IMR-90 (cell line): ENCODE measurements around the gene NOS1AP. TPM values are rescaled to one million over a fixed set of nuclear protein-coding genes. Genes with fewer than 3 reads are reported as not detected.

Experiments used
- ATAC-seq: fragments of 200-7000 bp; cut with Tn5 transposase; 2 replicates; pipeline ENCODE4 v1.9.1; 2020; ENCODE audit warnings: low read depth, mild to moderate bottlenecking, moderate library complexity
- BruUV-seq: library from RNA; stranded (reverse); fragments of 400-500 nt; replicated peaks from 2 replicates; lab custom pipeline; 2021; lab: Mats Ljungman, UMichigan
- CTCF ChIA-PET: fragments of 300-600 bp; formaldehyde crosslinking; extraction: SDS; loops from one replicate; lab custom pipeline; 2021; ENCODE audit warnings: antibody characterized with exemption; lab: Yijun Ruan, JAX
- POLR2A ChIA-PET: fragments of 300-600 bp; sonication (Branson Sonifier 250); formaldehyde crosslinking; loops from one replicate; lab custom pipeline; 2022; ENCODE audit warnings: antibody characterized with exemption; ENCODE audit not compliant: unreplicated experiment; lab: Charles Lee
- DNase-seq: peaks from one replicate; pipeline ENCODE4 v3.0.0; 2013
- H2AFZ ChIP-seq: replicated peaks from 2 replicates; pipeline ENCODE3; 2013; ENCODE audit warnings: low read length, mild to moderate bottlenecking; ENCODE audit not compliant: poor library complexity
- H2AK5ac ChIP-seq: 2 replicates; pipeline ENCODE4 v1.6.1; 2013; ENCODE audit warnings: low read depth, low read length, inconsistent platforms
- H2AK9ac ChIP-seq: replicated peaks from 2 replicates; pipeline ENCODE3; 2013; ENCODE audit warnings: mild to moderate bottlenecking, low read depth, low read length, moderate library complexity; ENCODE audit not compliant: poor library complexity
- H2BK120ac ChIP-seq: 2 replicates; pipeline ENCODE4 v1.6.1; 2013; ENCODE audit warnings: low read depth, low read length, inconsistent platforms
- H2BK15ac ChIP-seq: 3 replicates; pipeline ENCODE4 v1.6.1; 2013; ENCODE audit warnings: low read depth, low read length, inconsistent platforms
- H2BK20ac ChIP-seq: 2 replicates; pipeline ENCODE4 v1.6.1; 2013; ENCODE audit warnings: low read depth, mild to moderate bottlenecking, inconsistent platforms, low read length, moderate library complexity
- H2BK5ac ChIP-seq: 2 replicates; pipeline ENCODE4 v1.6.1; 2013; ENCODE audit warnings: mild to moderate bottlenecking, low read depth, low read length, inconsistent platforms; ENCODE audit not compliant: poor library complexity, severe bottlenecking
- H3K14ac ChIP-seq: replicated peaks from 2 replicates; pipeline ENCODE4 v1.6.1; 2013; ENCODE audit warnings: low read depth, low read length, inconsistent platforms
- H3K18ac ChIP-seq: 2 replicates; pipeline ENCODE4 v1.6.1; 2013; ENCODE audit warnings: low read depth, low read length, control low read depth
- H3K23ac ChIP-seq: 2 replicates; pipeline ENCODE4 v1.6.1; 2013; ENCODE audit warnings: low read depth, low read length, inconsistent platforms
- H3K27ac ChIP-seq: 2 replicates; pipeline ENCODE4 v1.5.1; 2013; ENCODE audit warnings: mild to moderate bottlenecking, control low read depth, low read length; ENCODE audit not compliant: insufficient read depth
- H3K27me3 ChIP-seq: 2 replicates; pipeline ENCODE4 v1.6.1; 2013; ENCODE audit warnings: low read length; ENCODE audit not compliant: control insufficient read depth, insufficient read depth
- H3K36me3 ChIP-seq: 2 replicates; pipeline ENCODE4 v1.6.1; 2013; ENCODE audit warnings: low read length, mixed read lengths; ENCODE audit not compliant: control insufficient read depth, insufficient read depth
- H3K4ac ChIP-seq: 2 replicates; pipeline ENCODE4 v1.6.1; 2013; ENCODE audit warnings: low read depth, low read length, inconsistent platforms
- H3K4me1 ChIP-seq: 2 replicates; pipeline ENCODE4 v1.6.1; 2013; ENCODE audit warnings: low read length, mixed read lengths; ENCODE audit not compliant: control insufficient read depth, insufficient read depth
- H3K4me2 ChIP-seq: 2 replicates; pipeline ENCODE4 v1.6.1; 2013; ENCODE audit warnings: low read depth, mild to moderate bottlenecking, control low read depth, low read length, moderate library complexity
- H3K4me3 ChIP-seq: 2 replicates; pipeline ENCODE4 v1.5.1; 2013; ENCODE audit warnings: low read depth, mild to moderate bottlenecking, control low read depth, low read length, moderate library complexity; ENCODE audit not compliant: insufficient read depth
- H3K56ac ChIP-seq: 2 replicates; pipeline ENCODE4 v1.6.1; 2013; ENCODE audit warnings: low read length, inconsistent platforms; ENCODE audit not compliant: insufficient read depth; ENCODE audit errors: extremely low read depth
- H3K79me1 ChIP-seq, 2 experiments: 2 replicates each; pipeline ENCODE4 v1.6.1; 2013; ENCODE audit warnings: low read length in 2 of 2, inconsistent platforms in 1 of 2, low read depth in 1 of 2
- H3K9ac ChIP-seq: 2 replicates; pipeline ENCODE4 v1.6.1; 2013; ENCODE audit warnings: low read depth, low read length, control low read depth
- H3K9me1 ChIP-seq: 2 replicates; pipeline ENCODE4 v1.6.1; 2013; ENCODE audit warnings: low read length, inconsistent platforms; ENCODE audit not compliant: insufficient read depth
- H3K9me3 ChIP-seq: 2 replicates; pipeline ENCODE4 v1.6.1; 2013; ENCODE audit warnings: low read length; ENCODE audit not compliant: control insufficient read depth, insufficient read depth
- H4K20me1 ChIP-seq: 2 replicates; pipeline ENCODE4 v1.6.1; 2013; ENCODE audit warnings: low read length, inconsistent platforms; ENCODE audit not compliant: insufficient read depth
- H4K5ac ChIP-seq: 2 replicates; pipeline ENCODE4 v1.6.1; 2013; ENCODE audit warnings: mild to moderate bottlenecking, low read depth, low read length, control low read depth
- H4K8ac ChIP-seq, 2 experiments: 2 replicates each; pipeline ENCODE4 v1.6.1; 2013; ENCODE audit warnings: low read depth in 2 of 2, low read length in 2 of 2, control low read depth in 1 of 2, inconsistent platforms in 1 of 2
- H4K91ac ChIP-seq: 2 replicates; pipeline ENCODE4 v1.6.1; 2013; ENCODE audit warnings: low read depth, low read length, inconsistent platforms; ENCODE audit not compliant: insufficient read depth
- BHLHE40 ChIP-seq: fragments of 150-350 bp; IDR thresholded peaks from 2 replicates; pipeline ENCODE4 v1.6.1; 2016; ENCODE audit warnings: mild to moderate bottlenecking, low read depth, low read length
- MAZ ChIP-seq: IDR thresholded peaks from 2 replicates; pipeline ENCODE4 v1.6.1; 2012; ENCODE audit warnings: low read depth, mild to moderate bottlenecking, low read length, improper control_type of control experiment, moderate library complexity, borderline replicate concordance
- SMC3 ChIP-seq: fragments of 150-350 bp; IDR thresholded peaks from 2 replicates; pipeline ENCODE4 v1.6.1; 2016; ENCODE audit warnings: low read depth, mild to moderate bottlenecking, antibody characterized with exemption, low read length, moderate library complexity
- USF2 ChIP-seq: fragments of 150-350 bp; IDR thresholded peaks from 2 replicates; pipeline ENCODE4 v1.6.1; 2017; ENCODE audit warnings: mild to moderate bottlenecking, antibody characterized with exemption, low read length, low read depth
- WGBS, 2 experiments: methylation state at CpG; one replicate each; pipeline versions ENCODE4 v1.1.5 to v1.1.7; 2013; ENCODE audit warnings: missing lambda C conversion rate in 2 of 2; ENCODE audit not compliant: insufficient read length in 1 of 2; ENCODE audit errors: extremely low coverage in 2 of 2; 5-methylcytosine and 5-hydroxymethylcytosine counted together
- dilution Hi-C: fragments of 300-500 bp; cut with HindIII; formaldehyde crosslinking; loops from one replicate; pipeline ENCODE4 v1.14.3; 2018; ENCODE audit warnings: low sequenced_read_pairs; ENCODE audit not compliant: unreplicated experiment
- in situ Hi-C: fragments of 300-500 bp; cut with MboI; formaldehyde crosslinking; loops from 3 replicates; pipeline ENCODE4 v1.14.3; 2019; ENCODE audit warnings: low sequenced_read_pairs, inconsistent platforms, mixed read lengths
- intact Hi-C: fragments of 100-400 bp; cut with micrococcal nuclease; formaldehyde crosslinking; loops from 2 replicates; pipeline ENCODE4 v1.10.0; 2022
- polyA plus RNA-seq, 3 experiments: library from polyadenylated mRNA; depleted of rRNA; stranded (reverse); fragments of >200 nt; gene quantifications; 2 replicates each; pipeline ENCODE4 v1.2.3, GENCODE V29; 2012; ENCODE audit warnings: low replicate concordance in 1 of 3
- total RNA-seq: library from RNA; depleted of rRNA; stranded (reverse); fragments of >200 nt; gene quantifications from 2 replicates; pipeline ENCODE4 v1.2.3, GENCODE V29; 2012

The NOS1AP gene
- total and polyA plus RNA-seq, 2 of the 4 experiments (the other 2 are of a cell fraction), result 0.18 to 0.19 TPM

GRCh38 chr1:162236201-162236600, 166.7 kb downstream of the NOS1AP start:
- no peaks in the 10 kb centered on the region for H3K9me1 ChIP-seq
- POLR2A ChIA-PET, result no interaction called here
- no peak overlapping the region for H3K56ac ChIP-seq
- no peak overlapping the region for H2BK15ac ChIP-seq
- H3K23ac ChIP-seq, result no peak overlapping the region
- no peak overlapping the region for H2BK20ac ChIP-seq
- no peak for ATAC-seq
- no peak overlapping the region for H2AFZ ChIP-seq
- H3K4me3 ChIP-seq, result no peak overlapping the region
- H4K20me1 ChIP-seq, result no peaks in the 10 kb centered on the region
- H3K14ac ChIP-seq, result no peak overlapping the region
- no peak overlapping the region for H2AK5ac ChIP-seq
- no peaks in the 10 kb centered on the region for H3K36me3 ChIP-seq
- H3K9ac ChIP-seq, result no peak overlapping the region
- no peak overlapping the region for H3K27ac ChIP-seq
- no peak overlapping the region for H4K8ac ChIP-seq
- no peaks in the 10 kb centered on the region for H3K79me1 ChIP-seq
- BruUV-seq, result no TSS peak
- H3K4ac ChIP-seq, result no peak overlapping the region
- TF ChIP-seq USF2 (no peak), MAZ (no peak), SMC3 (no peak), BHLHE40 (no peak)
- no peak overlapping the region for H2AK9ac ChIP-seq
- dilution Hi-C loops (no loop called here), intact Hi-C loops (no loop called here), in situ Hi-C loops (loop anchor here (25.0 kb wide), 1 partner anchor 449 kb away; no protein-coding TSS in a partner anchor)
- no peak for DNase-seq
- no peak overlapping the region for H3K18ac ChIP-seq
- H3K4me1 ChIP-seq, result no peaks in the 10 kb centered on the region
- WGBS, 2 experiments, result 57% methylated on average over 3 of the region's 3 CpGs; no CpG with 5 or more reads in 1 of the 2 experiments
- CTCF ChIA-PET, result no interaction called here
- H4K5ac ChIP-seq, result no peak overlapping the region
- H3K4me2 ChIP-seq, result no peak overlapping the region
- no peak overlapping the region for H2BK120ac ChIP-seq
- H2BK5ac ChIP-seq, result no peak overlapping the region
- no peaks in the 10 kb centered on the region for H3K9me3 ChIP-seq
- H4K91ac ChIP-seq, result no peak overlapping the region
- H3K27me3 ChIP-seq, result peaks cover 3% of the 10 kb centered on the region; the same call in 1 of the 2 replicates
